ENCODE results near the gene SIAH2. TPM values are rescaled to one million over a fixed set of nuclear protein-coding genes. Genes with fewer than 3 reads are reported as not detected.
"Not testable (repeated sequence)": the region's sequence is repeated elsewhere in the genome, so short reads cannot be mapped to it uniquely, and the experiment has no call there.

Gene SIAH2
- total RNA-seq, 1 donor from 2014 or later, result 44.5 TPM

GRCh38 chr3:150803440-150803985 lies 40.5 kb upstream of the SIAH2 start:
- ATAC-seq (ENCODE audit: low read depth), result no peak
- intact Hi-C loops (cut with micrococcal nuclease), result no loop called here
- Mint-ChIP-seq H3K27me3 (no peaks in the 10 kb centered on the region), H3K36me3 (ENCODE audit: low read depth) (no peaks in the 10 kb centered on the region), H3K27ac (no peak overlapping the region), H3K4me3 (no peak overlapping the region), H3K4me1 (peaks cover under 1% of the 10 kb centered on the region), H3K9me3 (no peaks in the 10 kb centered on the region)
- TF ChIP-seq, protein P1, sequence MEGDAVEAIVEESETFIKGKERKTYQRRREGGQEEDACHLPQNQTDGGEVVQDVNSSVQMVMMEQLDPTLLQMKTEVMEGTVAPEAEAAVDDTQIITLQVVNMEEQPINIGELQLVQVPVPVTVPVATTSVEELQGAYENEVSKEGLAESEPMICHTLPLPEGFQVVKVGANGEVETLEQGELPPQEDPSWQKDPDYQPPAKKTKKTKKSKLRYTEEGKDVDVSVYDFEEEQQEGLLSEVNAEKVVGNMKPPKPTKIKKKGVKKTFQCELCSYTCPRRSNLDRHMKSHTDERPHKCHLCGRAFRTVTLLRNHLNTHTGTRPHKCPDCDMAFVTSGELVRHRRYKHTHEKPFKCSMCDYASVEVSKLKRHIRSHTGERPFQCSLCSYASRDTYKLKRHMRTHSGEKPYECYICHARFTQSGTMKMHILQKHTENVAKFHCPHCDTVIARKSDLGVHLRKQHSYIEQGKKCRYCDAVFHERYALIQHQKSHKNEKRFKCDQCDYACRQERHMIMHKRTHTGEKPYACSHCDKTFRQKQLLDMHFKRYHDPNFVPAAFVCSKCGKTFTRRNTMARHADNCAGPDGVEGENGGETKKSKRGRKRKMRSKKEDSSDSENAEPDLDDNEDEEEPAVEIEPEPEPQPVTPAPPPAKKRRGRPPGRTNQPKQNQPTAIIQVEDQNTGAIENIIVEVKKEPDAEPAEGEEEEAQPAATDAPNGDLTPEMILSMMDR (IDR thresholded peaks at IDR 0.05), result no peak
- DNase-seq, result no peak
- ChIA-PET POLR2A (no interaction called here), CTCF (interaction anchor here (0.7 kb wide), 1 partner anchor 16 kb away, joined by 3 read pairs; no protein-coding TSS in a partner anchor)

- DNase-seq, result no peak
- Mint-ChIP-seq H3K27ac (no peak overlapping the region), H3K4me3 (no peak overlapping the region), H3K27me3 (no peaks in the 10 kb centered on the region), H3K9me3 (no peaks in the 10 kb centered on the region), H3K4me1 (peaks cover 5% of the 10 kb centered on the region), H3K36me3 (ENCODE audit: low read depth) (no peaks in the 10 kb centered on the region)
- no peak for ATAC-seq (ENCODE audit: low read depth)
- ChIA-PET CTCF (no interaction called here), POLR2A (no interaction called here)
- intact Hi-C loops (cut with micrococcal nuclease), result no loop called here
- TF ChIP-seq, protein P1 (IDR thresholded peaks at IDR 0.05), result no peak
These were observed 37.8 kb upstream of the SIAH2 start for GRCh38 chr3:150800722-150801121.

DNA sequence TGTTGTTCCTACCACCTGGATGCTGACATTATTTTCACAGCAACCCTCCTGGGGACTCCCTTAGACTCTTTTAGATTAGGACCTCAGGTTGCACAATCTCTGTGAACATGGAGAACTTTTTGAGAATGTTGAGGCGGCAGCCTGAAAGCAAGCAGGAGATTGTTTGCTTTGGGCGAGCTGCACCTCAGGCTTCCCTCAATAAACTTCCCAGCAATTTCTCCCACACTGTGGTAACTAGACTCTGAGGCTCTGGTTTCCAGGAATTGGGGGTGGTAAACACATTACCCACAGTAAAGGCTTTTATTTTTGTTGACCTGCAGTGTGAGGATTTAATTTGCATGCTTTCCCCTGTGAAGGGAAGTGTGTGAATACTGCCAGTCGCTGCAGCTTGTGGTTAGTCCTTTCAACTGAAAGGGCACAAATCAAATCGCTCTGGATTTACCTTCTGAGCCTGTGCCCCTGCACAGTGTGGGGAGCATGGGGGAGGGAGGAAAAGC lies 35.2 kb upstream of the SIAH2 start:
- Mint-ChIP-seq H3K27me3 (no peaks in the 10 kb centered on the region), H3K27ac (no peak overlapping the region), H3K4me1 (peaks cover 5% of the 10 kb centered on the region), H3K4me3 (no peak overlapping the region), H3K36me3 (ENCODE audit: low read depth) (no peaks in the 10 kb centered on the region), H3K9me3 (no peaks in the 10 kb centered on the region)
- no peak for DNase-seq
- ChIA-PET POLR2A (no interaction called here), CTCF (no interaction called here)
- TF ChIP-seq, protein P1 (IDR thresholded peaks at IDR 0.05), result no peak
- intact Hi-C loops (cut with micrococcal nuclease), result no loop called here
- no peak for ATAC-seq (ENCODE audit: low read depth)

GRCh38 chr3:150797155-150797554 lies 34.2 kb upstream of the SIAH2 start:
- intact Hi-C loops (cut with micrococcal nuclease), result no loop called here
- CTCF ChIA-PET, result no interaction called here

DNA sequence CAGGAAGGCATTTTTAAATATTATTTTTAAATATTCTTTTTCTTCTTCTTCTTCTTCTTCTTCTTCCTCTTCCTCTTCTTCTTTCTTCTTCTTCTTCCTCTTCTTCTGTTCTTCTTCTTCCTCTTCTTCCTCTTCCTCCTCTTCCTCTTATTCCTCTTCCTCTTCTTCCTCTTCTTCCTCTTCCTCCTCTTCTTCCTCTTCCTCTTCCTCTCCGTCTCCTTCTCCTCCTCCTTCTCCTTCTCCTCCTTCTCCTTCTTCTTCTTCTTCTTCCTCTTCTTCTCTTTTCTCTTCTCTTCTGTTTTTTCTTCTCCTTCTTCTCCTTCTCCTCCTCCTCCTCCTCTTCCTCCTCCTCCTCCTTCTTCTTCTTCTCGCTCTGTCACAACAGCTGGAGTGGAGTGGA lies 33.6 kb upstream of the SIAH2 start:
- H3K4me1 Mint-ChIP-seq; intact Hi-C loops (cut with micrococcal nuclease); H3K36me3 Mint-ChIP-seq (ENCODE audit: low read depth); H3K27me3 Mint-ChIP-seq; ATAC-seq (ENCODE audit: low read depth); H3K27ac Mint-ChIP-seq; DNase-seq; H3K9me3 Mint-ChIP-seq; H3K4me3 Mint-ChIP-seq: not testable (repeated sequence)
- CTCF ChIA-PET, result interaction anchor here (1.1 kb wide), 1 partner anchor 9 kb away, joined by 4 read pairs; no protein-coding TSS in a partner anchor
- POLR2A ChIA-PET, result interaction anchor here (1.0 kb wide), 1 partner anchor 9 kb away, joined by 3 read pairs; no protein-coding TSS in a partner anchor

More at GRCh38 chr3:150797155-150797554, 34.2 kb upstream of the SIAH2 start:
- Mint-ChIP-seq H3K9me3 (no peaks in the 10 kb centered on the region), H3K27me3 (no peaks in the 10 kb centered on the region), H3K4me3 (no peak overlapping the region), H3K4me1 (peaks cover 5% of the 10 kb centered on the region), H3K36me3 (ENCODE audit: low read depth) (no peaks in the 10 kb centered on the region), H3K27ac (no peak overlapping the region)
- ATAC-seq (ENCODE audit: low read depth) (no peak), DNase-seq (no peak)
- POLR2A ChIA-PET, result interaction anchor here (1.0 kb wide), 1 partner anchor 9 kb away, joined by 3 read pairs; no protein-coding TSS in a partner anchor
- TF ChIP-seq, protein P1 (IDR thresholded peaks at IDR 0.05), result no peak
